ENCODE results near the gene PATL2.
"Not testable (repeated sequence)": the region's sequence is repeated elsewhere in the genome, so short reads cannot be mapped to it uniquely, and the experiment has no call there.

PATL2 gene

DNA sequence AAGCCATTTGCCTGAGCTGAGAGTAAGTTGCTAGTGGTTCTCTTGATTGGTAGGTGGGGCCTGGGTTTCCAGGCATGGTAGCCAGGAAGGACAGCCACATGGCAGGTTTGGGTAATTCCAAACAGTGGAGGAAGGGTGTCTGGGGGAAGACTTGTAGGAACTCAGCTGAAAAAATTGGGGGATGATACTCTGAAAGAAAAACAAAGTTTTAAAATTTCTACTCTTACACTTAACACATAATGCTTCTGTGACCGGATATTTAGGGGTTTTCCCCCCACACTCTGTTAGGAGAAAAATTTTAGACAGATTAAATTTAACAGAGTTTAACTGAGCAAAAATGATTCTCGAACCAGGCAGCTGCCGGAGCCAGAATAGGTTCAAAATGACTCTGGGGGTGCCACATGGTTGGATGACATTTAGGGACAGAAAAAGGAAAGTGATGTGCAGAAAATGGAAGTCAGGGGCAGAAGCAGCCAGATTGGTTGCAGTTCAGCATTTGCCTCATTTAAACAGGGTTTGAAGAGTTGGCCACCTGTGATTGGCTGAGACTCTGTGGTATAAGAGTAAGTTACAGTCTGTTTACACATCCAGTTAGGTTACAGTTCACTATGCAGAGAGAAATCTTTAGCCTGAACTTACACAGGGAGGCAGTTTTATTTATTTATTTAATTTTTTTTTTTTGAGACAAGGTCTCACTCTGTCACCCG is 8.3 kb upstream of the PATL2 start:
- DNase-seq = no peak

- no peak for DNase-seq
Observed at GRCh38 chr15:44718927-44719292, 7.8 kb upstream of the PATL2 start.

- DNase-seq = no peak
Observed at GRCh38 chr15:44718180-44718926, 7.2 kb upstream of the PATL2 start.

DNA sequence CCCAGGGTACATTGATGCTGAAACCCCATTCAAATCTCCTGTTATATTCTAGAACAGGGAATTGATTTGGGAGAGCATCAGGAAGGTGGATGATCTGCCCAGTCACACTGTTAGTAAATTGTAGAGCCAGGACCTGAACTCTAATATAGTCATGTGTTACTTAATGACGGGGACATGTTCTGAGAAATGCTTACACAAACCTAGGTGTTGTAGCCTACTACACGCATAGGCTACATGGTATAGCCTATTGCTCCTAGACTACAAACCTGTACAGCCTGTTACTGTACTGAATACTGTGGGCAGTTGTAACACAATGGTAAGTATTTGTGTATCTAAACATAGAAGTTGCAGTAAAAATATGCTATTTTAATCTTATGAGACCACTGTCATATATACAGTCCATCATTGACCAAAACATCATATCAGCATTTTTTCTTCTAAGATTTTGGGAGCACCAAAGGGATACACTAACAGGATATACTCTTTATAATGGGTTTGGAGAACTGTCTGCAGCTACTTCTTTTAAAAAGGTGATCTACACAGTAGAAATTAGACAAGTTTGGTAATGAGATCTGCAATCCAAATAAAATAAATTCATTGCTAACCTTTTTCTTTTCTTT is 6.0 kb upstream of the PATL2 start:
- DNase-seq = no peak

DNA sequence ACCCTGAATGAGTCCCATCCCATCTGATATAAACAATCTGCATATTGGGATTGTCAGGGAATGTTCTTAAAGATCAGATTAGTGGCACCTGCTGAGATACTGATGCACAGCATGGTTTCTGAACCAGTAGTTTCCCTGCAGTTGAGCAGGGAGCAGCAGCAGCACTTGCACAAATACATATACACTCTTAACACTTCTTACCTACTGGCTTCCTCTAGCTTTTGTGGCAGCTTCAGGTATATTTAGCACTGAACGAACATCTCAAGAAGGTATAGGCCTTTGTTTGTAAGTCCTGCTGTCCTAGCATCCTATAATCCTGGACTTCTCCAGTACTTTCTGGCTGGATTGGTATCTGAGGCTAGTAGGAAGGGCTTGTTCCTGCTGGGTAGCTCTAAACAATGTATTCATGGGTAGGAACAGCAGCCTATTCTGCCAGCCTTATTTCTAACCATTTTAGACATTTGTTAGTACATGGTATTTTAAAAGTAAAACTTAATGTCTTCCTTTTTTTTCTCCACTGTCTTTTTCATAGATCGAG is 4.7 kb upstream of the PATL2 start:
- DNase-seq = no peak

GRCh38 chr15:44715142-44715796 is 4.1 kb upstream of the PATL2 start:
- DNase-seq = no peak

DNA sequence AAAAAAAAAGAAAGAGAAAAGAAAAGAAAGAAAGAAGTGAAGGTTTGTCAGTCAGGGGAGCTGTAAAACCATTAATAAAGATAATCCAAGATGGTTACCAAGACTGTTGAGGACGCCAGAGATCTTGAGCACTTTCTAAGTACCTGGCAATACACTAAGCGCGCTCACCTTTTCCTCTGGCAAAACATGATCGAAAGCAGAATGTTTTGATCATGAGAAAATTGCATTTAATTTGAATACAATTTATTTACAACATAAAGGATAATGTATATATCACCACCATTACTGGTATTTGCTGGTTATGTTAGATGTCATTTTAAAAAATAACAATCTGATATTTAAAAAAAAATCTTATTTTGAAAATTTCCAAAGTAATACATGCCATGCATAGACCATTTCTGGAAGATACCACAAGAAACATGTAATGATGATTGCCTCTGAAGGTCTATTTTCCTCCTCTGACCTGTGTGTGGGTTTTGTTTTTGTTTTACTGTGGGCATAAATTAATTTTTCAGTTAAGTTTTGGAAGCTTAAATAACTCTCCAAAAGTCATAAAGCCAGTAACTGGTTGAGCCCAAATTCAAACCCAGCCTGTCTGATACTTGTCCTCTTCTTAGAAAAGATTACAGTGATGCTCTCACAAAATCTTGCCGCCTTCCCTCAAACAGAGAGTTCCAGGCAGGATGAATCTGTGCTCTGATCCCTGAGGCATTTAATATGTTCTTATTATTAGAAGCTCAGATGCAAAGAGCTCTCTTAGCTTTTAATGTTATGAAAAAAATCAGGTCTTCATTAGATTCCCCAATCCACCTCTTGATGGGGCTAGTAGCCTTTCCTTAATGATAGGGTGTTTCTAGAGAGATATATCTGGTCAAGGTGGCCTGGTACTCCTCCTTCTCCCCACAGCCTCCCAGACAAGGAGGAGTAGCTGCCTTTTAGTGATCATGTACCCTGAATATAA is 2.2 kb upstream of the PATL2 start:
- no peak for DNase-seq

DNA sequence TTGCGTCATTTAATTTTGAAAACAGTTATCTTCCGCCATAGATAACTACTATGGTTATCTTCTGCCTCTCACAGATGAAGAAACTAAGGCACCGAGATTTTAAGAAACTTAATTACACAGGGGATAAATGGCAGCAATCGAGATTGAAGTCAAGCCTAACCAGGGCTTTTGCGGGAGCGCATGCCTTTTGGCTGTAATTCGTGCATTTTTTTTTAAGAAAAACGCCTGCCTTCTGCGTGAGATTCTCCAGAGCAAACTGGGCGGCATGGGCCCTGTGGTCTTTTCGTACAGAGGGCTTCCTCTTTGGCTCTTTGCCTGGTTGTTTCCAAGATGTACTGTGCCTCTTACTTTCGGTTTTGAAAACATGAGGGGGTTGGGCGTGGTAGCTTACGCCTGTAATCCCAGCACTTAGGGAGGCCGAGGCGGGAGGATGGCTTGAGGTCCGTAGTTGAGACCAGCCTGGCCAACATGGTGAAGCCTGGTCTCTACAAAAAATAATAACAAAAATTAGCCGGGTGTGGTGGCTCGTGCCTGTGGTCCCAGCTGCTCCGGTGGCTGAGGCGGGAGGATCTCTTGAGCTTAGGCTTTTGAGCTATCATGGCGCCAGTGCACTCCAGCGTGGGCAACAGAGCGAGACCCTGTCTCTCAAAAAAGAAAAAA is 1.4 kb upstream of the PATL2 start:
- DNase-seq = no peak

GRCh38 chr15:44711743-44712345 is 721 bp upstream of the PATL2 start:
- no peak for DNase-seq

DNA sequence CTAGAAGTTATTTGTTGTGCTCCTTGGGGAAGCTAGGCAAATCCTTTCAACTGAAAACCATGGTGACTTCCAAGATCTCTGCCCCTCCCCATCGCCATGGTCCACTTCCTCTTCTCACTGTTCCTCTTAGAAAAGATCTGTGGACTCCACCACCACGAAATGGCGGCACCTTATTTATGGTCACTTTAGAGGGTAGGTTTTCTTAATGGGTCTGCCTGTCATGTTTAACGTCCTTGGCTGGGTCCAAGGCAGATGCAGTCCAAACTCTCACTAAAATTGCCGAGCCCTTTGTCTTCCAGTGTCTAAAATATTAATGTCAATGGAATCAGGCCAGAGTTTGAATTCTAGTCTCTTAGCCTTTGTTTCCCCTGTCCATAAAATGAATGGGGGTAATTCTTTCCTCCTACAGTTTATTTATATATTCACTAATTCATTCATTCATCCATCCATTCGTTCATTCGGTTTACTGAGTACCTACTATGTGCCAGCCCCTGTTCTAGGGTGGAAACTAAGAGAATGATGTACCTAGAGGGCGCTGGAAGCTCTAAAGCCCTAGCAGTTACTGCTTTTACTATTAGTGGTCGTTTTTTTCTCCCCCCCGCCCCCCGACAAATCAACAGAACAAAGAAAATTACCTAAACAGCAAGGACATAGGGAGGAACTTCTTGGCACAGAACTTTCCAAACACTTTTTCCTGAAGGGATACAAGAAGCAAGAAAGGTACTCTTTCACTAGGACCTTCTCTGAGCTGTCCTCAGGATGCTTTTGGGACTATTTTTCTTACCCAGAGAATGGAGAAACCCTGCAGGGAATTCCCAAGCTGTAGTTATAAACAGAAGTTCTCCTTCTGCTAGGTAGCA is 657 bp downstream of the PATL2 start:
- DNase-seq = no peak

DNA sequence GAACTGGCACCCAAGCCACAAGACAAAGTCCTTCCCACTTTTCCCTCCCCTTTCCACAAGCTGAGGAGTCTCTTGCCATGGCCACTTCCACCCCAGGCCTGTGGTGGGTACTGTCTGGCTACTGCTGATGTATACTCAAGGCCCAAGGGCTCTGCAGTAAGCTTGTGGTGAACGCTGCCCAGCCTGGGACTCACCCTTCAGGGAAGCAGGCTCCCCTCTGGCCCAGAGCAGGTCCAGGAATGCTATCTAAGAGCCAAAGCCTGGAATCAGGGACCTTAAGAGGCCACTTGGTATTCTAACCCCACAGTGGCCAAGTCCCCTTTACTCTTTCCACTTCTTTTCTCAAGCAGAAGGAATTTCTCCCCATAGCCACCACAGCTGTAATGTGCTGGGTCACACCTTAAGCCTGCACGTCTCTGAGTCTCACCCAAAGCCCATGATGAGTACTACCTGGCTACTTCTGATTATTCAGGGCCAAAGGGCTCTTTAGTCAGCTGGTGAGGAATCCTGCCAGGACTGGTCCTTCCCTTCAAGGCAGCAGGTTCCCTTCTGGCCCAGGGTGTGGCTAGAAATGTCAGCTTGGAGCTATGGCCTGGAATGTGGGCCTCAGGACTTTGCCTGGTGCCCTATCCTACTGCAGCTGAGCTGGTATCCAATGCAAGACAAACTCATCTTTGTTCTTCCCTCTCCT is 4.0 kb downstream of the PATL2 start:
- no peak for DNase-seq

- DNase-seq = no peak
Observed at GRCh38 chr15:44706401-44706800, 4.7 kb downstream of the PATL2 start.

DNA sequence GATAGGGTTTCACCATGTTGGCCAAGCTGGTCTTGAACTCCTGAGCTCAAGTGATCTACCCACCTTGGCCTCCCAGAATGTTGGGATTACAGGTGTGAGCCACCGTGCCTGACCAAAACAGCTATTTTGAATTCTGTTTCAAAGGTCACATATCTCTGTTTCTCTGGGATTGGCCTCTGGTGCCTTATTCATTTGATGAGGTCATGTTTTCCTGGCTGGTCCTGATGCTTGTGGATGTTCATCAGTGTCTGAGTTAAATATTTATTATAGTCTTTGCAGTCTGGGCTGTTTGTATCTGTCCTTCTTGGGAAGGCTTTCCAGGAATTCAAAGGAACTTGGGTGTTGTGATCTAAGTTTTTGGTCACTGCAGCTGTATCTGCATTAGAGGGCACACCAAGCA is 5.1 kb downstream of the PATL2 start:
- DNase-seq = no peak

GRCh38 chr15:44700676-44701075 is 10.4 kb downstream of the PATL2 start:
- DNase-seq = not testable (repeated sequence)

- no peak for DNase-seq
Observed at GRCh38 chr15:44698641-44699040, 12.5 kb downstream of the PATL2 start.

DNA sequence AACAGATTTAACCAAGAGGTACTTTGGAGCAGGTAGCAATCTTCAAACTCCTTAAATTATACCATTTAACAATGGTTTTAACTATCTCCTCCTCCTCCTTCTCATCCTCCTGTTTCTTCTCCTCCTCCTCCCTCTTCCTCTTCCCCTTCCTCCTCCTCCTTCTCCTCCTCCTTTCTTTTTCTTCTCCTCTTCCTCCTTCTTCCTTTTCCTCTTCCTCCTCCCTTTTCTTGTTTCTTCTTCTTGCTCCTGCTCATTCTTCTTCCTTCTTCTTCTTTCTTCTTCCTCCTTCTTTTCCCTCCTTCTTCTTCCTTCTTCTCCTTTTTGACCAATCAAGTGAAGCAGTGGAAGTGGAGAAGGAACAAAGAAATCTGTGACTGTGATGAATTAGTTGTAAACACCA is 14.1 kb downstream of the PATL2 start:
- no peak for DNase-seq

DNA sequence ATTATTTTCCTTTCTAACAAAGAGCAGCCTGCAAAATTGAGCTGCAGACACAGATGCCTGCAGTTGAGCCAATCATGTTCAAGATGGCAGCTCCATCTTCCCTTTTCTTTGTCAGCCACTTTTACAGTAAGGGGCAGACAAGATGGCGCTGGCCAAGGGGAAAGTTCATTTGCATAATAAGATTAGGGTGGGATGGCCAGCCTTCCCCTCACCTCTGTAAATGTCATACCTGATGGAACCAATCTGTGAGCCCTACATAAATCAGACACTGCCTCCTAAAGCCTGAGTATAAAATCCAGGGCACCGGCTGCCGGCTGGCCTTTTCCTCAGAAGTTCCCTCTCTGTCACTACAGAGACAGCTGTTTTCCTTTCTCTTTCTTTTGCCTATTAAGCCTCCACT is 15.8 kb downstream of the PATL2 start:
- no peak for DNase-seq

DNA sequence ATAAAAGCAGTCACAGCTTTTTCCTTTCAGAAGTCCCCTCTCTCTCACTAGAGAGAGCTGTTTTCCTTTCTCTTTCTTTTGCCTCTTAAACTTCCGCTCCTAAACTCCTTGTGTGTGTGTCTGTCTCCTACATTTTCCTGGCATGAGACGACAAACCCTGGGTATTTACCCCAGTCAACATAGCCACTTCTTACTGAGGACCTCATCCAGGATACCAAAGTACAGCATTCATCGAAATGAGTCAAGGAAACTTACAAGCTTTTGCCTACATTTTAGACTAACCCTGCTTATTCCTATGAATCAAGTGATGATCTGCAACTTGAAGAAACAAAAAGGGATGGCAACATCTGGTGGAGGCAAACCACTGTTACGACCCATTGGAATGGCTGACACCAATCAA is 16.7 kb downstream of the PATL2 start:
- no peak for DNase-seq

GRCh38 chr15:44692659-44693058 is 18.5 kb downstream of the PATL2 start:
- DNase-seq = no peak

- DNase-seq = not testable (repeated sequence)
Observed at GRCh38 chr15:44690245-44690644, 20.9 kb downstream of the PATL2 start.

Measured in NCI-H2107 (cell line).